SK-N-SH (cell line): ENCODE measurements around the gene ENTHD1. TPM values are rescaled to one million over a fixed set of nuclear protein-coding genes. Genes with fewer than 3 reads are reported as not detected.

Source experiments
- CTCF ChIA-PET: fragments of 300-600, 350-600 bp; formaldehyde crosslinking; extraction: SDS; loops from one replicate; lab custom pipeline; 2021; lab: Yijun Ruan, JAX
- POLR2A ChIA-PET: fragments of 350-600 bp; sonication (Branson Sonifier 250); formaldehyde crosslinking; extraction: SDS; loops from one replicate; lab custom pipeline; 2020; ENCODE audit warnings: antibody characterized with exemption, inconsistent platforms; lab: Yijun Ruan, JAX
- DNase-seq: peaks from one replicate; pipeline ENCODE4 v3.0.0; 2012
- H2AFZ ChIP-seq: fragments of 200-600 bp; sonication (generic); 2 replicates; pipeline ENCODE4 v1.8.1; 2016; ENCODE audit warnings: antibody characterized with exemption, mild to moderate bottlenecking, low read depth
- H3F3A ChIP-seq: fragments of 200-600 bp; sonication (generic); replicated peaks from 2 replicates; pipeline ENCODE3; 2016; ENCODE audit warnings: antibody characterized with exemption, mild to moderate bottlenecking; ENCODE audit not compliant: insufficient read depth
- H3K27ac ChIP-seq, 2 experiments: fragments of 200-500 bp in 1 of 2; fragments of 200-600 bp in 1 of 2; sonication (Bioruptor generic) in 1 of 2; sonication (generic), shearing (Covaris generic) in 1 of 2; 2 replicates each; pipeline versions ENCODE4 v1.5.1 to v1.6.1; 2014 to 2016; ENCODE audit warnings: low read depth in 2 of 2, inconsistent platforms in 1 of 2, low read length in 1 of 2, mild to moderate bottlenecking in 1 of 2, mixed read lengths in 1 of 2
- H3K27me3 ChIP-seq: fragments of 200-600 bp; sonication (generic), shearing (Covaris generic); 2 replicates; pipeline ENCODE4 v1.6.1; 2016; ENCODE audit warnings: mixed run types; ENCODE audit not compliant: insufficient read depth
- H3K36me3 ChIP-seq, 2 experiments: fragments of 200-500 bp in 1 of 2; fragments of 200-600 bp in 1 of 2; sonication (Bioruptor generic) in 1 of 2; sonication (generic) in 1 of 2; replicated peaks in 1 of 2; 2 replicates each; pipeline versions ENCODE3 to v1.5.1; 2014 to 2016; ENCODE audit warnings: low read length in 1 of 2, mild to moderate bottlenecking in 1 of 2; ENCODE audit not compliant: insufficient read depth in 2 of 2, control insufficient read depth in 1 of 2
- H3K4me1 ChIP-seq, 2 experiments: fragments of 200-500 bp in 1 of 2; fragments of 200-600 bp in 1 of 2; sonication (Bioruptor generic) in 1 of 2; sonication (generic), shearing (Covaris generic) in 1 of 2; 2 replicates each; pipeline versions ENCODE4 v1.5.1 to v1.6.1; 2014 to 2016; ENCODE audit warnings: low read depth in 1 of 2, low read length in 1 of 2, mixed run types in 1 of 2; ENCODE audit not compliant: insufficient read depth in 2 of 2, control insufficient read depth in 1 of 2
- H3K4me2 ChIP-seq: fragments of 200-600 bp; sonication (generic), shearing (Covaris generic); 2 replicates; pipeline ENCODE4 v1.6.1; 2017; ENCODE audit warnings: mixed run types
- H3K4me3 ChIP-seq, 2 experiments: fragments of 200-500 bp in 1 of 2; fragments of 200-600 bp in 1 of 2; sonication (Bioruptor generic) in 1 of 2; sonication (generic), shearing (Covaris generic) in 1 of 2; 2 replicates each; pipeline versions ENCODE4 v1.5.1 to v1.8.1; 2014 to 2016; ENCODE audit warnings: low read depth in 2 of 2, inconsistent platforms in 1 of 2, low read length in 1 of 2, mild to moderate bottlenecking in 1 of 2, mixed read lengths in 1 of 2, moderate library complexity in 1 of 2
- H3K79me2 ChIP-seq: fragments of 200-600 bp; sonication (generic); 2 replicates; pipeline ENCODE4 v1.8.1; 2017; ENCODE audit warnings: mild to moderate bottlenecking; ENCODE audit not compliant: insufficient read depth
- H3K9ac ChIP-seq: fragments of 200-600 bp; sonication (generic); 2 replicates; pipeline ENCODE4 v1.6.1; 2017; ENCODE audit warnings: mixed run types
- H3K9me2 ChIP-seq: fragments of 200-600 bp; sonication (generic); 2 replicates; pipeline ENCODE4 v1.6.1; 2017; ENCODE audit warnings: mixed run types
- H3K9me3 ChIP-seq: fragments of 200-600 bp; sonication (generic); 2 replicates; pipeline ENCODE4 v1.6.1; 2017; ENCODE audit warnings: mixed run types, mild to moderate bottlenecking, moderate library complexity
- H4K20me1 ChIP-seq: fragments of 200-600 bp; sonication (generic); 2 replicates; pipeline ENCODE4 v1.6.1; 2017; ENCODE audit warnings: mild to moderate bottlenecking, mixed run types; ENCODE audit not compliant: insufficient read depth
- CHD2 ChIP-seq: fragments of 150-350 bp; IDR thresholded peaks from 2 replicates; pipeline ENCODE4 v1.6.1; 2018; ENCODE audit warnings: low read length; ENCODE audit not compliant: partially characterized antibody
- ELF1 ChIP-seq: IDR thresholded peaks from 2 replicates; pipeline ENCODE4 v1.4.0; 2012
- EP300 ChIP-seq, 2 experiments: IDR thresholded peaks; 2 replicates each; pipeline versions ENCODE4 v1.4.0 to v1.6.1; 2012; ENCODE audit warnings: borderline replicate concordance in 1 of 2, low read depth in 1 of 2, low read length in 1 of 2
- EZH2phosphoT487 ChIP-seq: fragments of 200-600 bp; sonication (generic); IDR thresholded peaks from 2 replicates; pipeline ENCODE4 v1.6.1; 2017; ENCODE audit warnings: low read depth, mixed run types, mild to moderate bottlenecking, antibody characterized with exemption, moderate library complexity, borderline replicate concordance
- JUND ChIP-seq: IDR thresholded peaks from 2 replicates; pipeline ENCODE4 v1.4.0; 2012
- NFIC ChIP-seq: IDR thresholded peaks from 2 replicates; pipeline ENCODE4 v1.4.0; 2012; ENCODE audit warnings: borderline replicate concordance
- NRF1 ChIP-seq: IDR thresholded peaks from 2 replicates; pipeline ENCODE4 v1.6.1; 2012; ENCODE audit warnings: low read depth, mild to moderate bottlenecking, low read length
- RFX5 ChIP-seq: IDR thresholded peaks from 2 replicates; pipeline ENCODE4 v1.6.1; 2012; ENCODE audit warnings: mild to moderate bottlenecking, improper control_type of control experiment, low read length
- RXRA ChIP-seq: IDR thresholded peaks from 2 replicates; pipeline ENCODE4 v1.4.0; 2012; ENCODE audit warnings: low read depth, mild to moderate bottlenecking, borderline replicate concordance
- TAF1 ChIP-seq: IDR thresholded peaks from 2 replicates; pipeline ENCODE4 v1.6.1; 2012; ENCODE audit warnings: low read depth, mild to moderate bottlenecking, low read length, moderate library complexity, borderline replicate concordance
- TEAD4 ChIP-seq: IDR thresholded peaks from 2 replicates; pipeline ENCODE4 v1.4.0; 2012; ENCODE audit warnings: mild to moderate bottlenecking, borderline replicate concordance; ENCODE audit not compliant: insufficient read depth
- WGBS: methylation state at CpG from one replicate; pipeline ENCODE4 v1.1.6; 2017; ENCODE audit warnings: low lambda C conversion rate; 5-methylcytosine and 5-hydroxymethylcytosine counted together
- polyA plus RNA-seq, 3 experiments: library from polyadenylated mRNA; depleted of rRNA; stranded (reverse); fragments of >200 nt; gene quantifications; 2 replicates each; pipeline ENCODE4 v1.2.3, GENCODE V29; 2012
- TF ChIP-seq, protein P1 (sequence below): IDR thresholded peaks from 2 replicates; pipeline ENCODE4 v1.4.0; 2012; ENCODE audit warnings: low read depth
- TF ChIP-seq, protein P2 (sequence below): fragments of 200-600 bp; sonication (generic); IDR thresholded peaks from 2 replicates; pipeline ENCODE4 v1.6.1; 2017; ENCODE audit warnings: antibody characterized with exemption, mild to moderate bottlenecking, moderate library complexity
- TF ChIP-seq, protein P3 (sequence below): IDR thresholded peaks from 2 replicates; pipeline ENCODE4 v1.4.0; 2012; ENCODE audit warnings: low read depth, borderline replicate concordance

ENTHD1 gene
- polyA plus RNA-seq, 1 of the 3 experiments (the other 2 are of a cell fraction), result not detected

DNA sequence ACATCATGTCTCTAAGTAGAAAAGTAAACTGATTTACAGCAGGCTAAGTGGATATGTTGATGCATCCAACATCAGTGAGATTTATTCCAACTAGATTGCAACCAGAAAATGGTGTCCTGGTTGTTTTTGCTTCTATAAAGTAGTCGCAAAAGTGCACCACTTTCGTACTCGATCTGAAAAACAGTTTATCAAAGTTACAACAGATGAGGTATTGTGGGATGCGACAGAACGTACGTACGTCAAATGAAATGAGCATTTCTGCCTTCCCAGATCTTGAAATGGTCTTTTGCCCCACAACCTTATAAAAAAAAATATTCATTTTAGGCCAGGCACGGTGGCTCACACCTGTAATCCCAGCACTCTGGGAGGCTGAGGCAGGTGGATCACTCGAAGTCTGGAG lies 21.0 kb upstream of the ENTHD1 start (continued):
- TF ChIP-seq EP300 (IDR thresholded peaks at IDR 0.05; ENCODE audit: borderline replicate concordance in 1 of 2, low read depth in 1 of 2, low read length in 1 of 2) (no peak), CHD2 (no peak), RFX5 (no peak), TAF1 (no peak)
- TF ChIP-seq, protein P1, sequence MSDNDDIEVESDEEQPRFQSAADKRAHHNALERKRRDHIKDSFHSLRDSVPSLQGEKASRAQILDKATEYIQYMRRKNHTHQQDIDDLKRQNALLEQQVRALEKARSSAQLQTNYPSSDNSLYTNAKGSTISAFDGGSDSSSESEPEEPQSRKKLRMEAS, result no peak

DNA sequence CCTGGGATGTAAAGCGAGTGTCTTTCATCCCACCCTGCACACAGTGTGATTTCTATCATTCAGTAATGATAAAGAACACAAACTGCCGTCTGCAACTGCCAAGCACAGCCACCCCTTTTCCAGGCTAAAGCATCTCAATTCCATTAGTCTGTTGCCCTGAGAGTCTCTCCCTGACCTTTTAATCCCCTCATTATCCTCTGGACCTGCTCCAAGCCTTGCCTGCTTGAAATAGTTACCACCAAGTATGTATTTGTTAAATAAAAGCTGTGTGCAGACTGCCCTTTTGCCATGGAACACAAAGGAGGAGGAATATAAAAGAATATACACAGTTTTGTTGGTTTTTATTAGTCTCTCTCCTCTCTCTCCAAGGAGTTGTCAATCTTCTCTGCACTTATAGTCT lies 20.3 kb upstream of the ENTHD1 start:
- H4K20me1 ChIP-seq, result no peaks in the 10 kb centered on the region
- no peak overlapping the region for H2AFZ ChIP-seq
- H3K27ac ChIP-seq, result no peak overlapping the region
- no peaks in the 10 kb centered on the region for H3F3A ChIP-seq
- no peaks in the 10 kb centered on the region for H3K9me3 ChIP-seq
- H3K4me3 ChIP-seq, result no peak overlapping the region
- TF ChIP-seq EP300 (IDR thresholded peaks at IDR 0.05; ENCODE audit: borderline replicate concordance in 1 of 2, low read depth in 1 of 2, low read length in 1 of 2) (no peak), EZH2phosphoT487 (no peak), NRF1 (no peak), TAF1 (no peak), RXRA (no peak), ELF1 (no peak), TEAD4 (no peak), JUND (no peak), NFIC (no peak)
- TF ChIP-seq, protein P2, sequence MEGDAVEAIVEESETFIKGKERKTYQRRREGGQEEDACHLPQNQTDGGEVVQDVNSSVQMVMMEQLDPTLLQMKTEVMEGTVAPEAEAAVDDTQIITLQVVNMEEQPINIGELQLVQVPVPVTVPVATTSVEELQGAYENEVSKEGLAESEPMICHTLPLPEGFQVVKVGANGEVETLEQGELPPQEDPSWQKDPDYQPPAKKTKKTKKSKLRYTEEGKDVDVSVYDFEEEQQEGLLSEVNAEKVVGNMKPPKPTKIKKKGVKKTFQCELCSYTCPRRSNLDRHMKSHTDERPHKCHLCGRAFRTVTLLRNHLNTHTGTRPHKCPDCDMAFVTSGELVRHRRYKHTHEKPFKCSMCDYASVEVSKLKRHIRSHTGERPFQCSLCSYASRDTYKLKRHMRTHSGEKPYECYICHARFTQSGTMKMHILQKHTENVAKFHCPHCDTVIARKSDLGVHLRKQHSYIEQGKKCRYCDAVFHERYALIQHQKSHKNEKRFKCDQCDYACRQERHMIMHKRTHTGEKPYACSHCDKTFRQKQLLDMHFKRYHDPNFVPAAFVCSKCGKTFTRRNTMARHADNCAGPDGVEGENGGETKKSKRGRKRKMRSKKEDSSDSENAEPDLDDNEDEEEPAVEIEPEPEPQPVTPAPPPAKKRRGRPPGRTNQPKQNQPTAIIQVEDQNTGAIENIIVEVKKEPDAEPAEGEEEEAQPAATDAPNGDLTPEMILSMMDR, result no peak
- TF ChIP-seq, protein P3, sequence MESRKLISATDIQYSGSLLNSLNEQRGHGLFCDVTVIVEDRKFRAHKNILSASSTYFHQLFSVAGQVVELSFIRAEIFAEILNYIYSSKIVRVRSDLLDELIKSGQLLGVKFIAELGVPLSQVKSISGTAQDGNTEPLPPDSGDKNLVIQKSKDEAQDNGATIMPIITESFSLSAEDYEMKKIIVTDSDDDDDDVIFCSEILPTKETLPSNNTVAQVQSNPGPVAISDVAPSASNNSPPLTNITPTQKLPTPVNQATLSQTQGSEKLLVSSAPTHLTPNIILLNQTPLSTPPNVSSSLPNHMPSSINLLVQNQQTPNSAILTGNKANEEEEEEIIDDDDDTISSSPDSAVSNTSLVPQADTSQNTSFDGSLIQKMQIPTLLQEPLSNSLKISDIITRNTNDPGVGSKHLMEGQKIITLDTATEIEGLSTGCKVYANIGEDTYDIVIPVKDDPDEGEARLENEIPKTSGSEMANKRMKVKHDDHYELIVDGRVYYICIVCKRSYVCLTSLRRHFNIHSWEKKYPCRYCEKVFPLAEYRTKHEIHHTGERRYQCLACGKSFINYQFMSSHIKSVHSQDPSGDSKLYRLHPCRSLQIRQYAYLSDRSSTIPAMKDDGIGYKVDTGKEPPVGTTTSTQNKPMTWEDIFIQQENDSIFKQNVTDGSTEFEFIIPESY, result no peak
- 80% methylated on average over 1 of the region's 2 CpGs for WGBS
- ChIA-PET POLR2A (no interaction called here), CTCF (no interaction called here)
- H3K36me3 ChIP-seq, result no peaks in the 10 kb centered on the region
- H3K79me2 ChIP-seq, result no peaks in the 10 kb centered on the region
- no peaks in the 10 kb centered on the region for H3K9me2 ChIP-seq
- H3K9ac ChIP-seq, result no peak overlapping the region
- DNase-seq, result peak; percentile 21
- H3K4me2 ChIP-seq, result no peak overlapping the region
- H3K27me3 ChIP-seq, result no peaks in the 10 kb centered on the region
- H3K4me1 ChIP-seq, result no peaks in the 10 kb centered on the region; a peak in 1 of 4 replicates
